Activated naive CD4-positive, alpha-beta T cell treated with anti-CD3 and anti-CD28 coated beads, Interleukin-2, amount 50 U/mL, for 16 hours (primary cell): ENCODE results near the gene TRIP4.
"Not testable (repeated sequence)": the region's sequence is repeated elsewhere in the genome, so short reads cannot be mapped to it uniquely, and the experiment has no call there.

Source experiments
- DNase-seq: peaks from one replicate; pipeline ENCODE4 v3.0.0-alpha.2; 2020

The TRIP4 gene

GRCh38 chr15:64383760-64384159, 3.9 kb upstream of the TRIP4 start:
- no peak for DNase-seq

- DNase-seq = no peak
Observed at GRCh38 chr15:64386291-64386690, 1.3 kb upstream of the TRIP4 start.

DNA sequence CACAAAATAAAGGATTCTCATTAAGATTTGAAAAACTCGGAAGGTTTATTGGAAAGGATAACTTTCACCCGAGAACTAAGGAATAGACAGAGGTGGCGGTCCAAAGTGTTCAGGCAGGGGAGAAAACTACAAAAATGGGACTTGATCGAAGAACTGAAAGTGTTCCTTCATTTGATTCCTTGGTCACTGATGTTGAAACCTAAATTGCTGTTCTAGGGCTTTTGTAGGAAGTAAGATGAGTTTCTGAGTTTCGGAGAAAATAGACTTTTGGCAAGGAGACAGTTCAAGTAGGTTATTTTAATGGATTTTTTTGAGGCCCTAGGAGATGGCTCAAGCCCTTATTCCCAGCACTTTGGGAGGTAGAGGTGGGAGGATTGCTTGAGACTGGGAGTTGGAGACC, 1.4 kb downstream of the TRIP4 start:
- no peak for DNase-seq

- DNase-seq = not testable (repeated sequence)
Observed at GRCh38 chr15:64392471-64392870, 4.8 kb downstream of the TRIP4 start.

DNA sequence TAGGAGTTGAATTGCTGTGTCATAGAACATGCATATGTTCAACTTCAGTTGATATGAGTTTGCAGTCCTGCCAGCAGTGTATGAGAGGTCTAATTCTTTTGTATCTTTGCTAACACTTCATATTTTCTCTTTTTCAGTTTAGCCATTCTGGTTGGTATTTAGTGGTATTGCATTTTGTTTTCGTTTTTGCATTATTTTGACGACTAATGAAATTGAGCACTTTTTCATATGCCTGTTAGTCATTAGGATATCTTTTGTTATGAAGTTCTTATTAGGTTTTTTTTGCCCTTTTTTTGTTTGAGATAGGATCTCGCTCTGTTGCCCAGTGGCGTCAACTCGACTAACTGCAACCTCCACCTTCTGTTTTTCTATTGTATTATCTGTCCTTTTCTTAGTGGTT, 9.2 kb downstream of the TRIP4 start:
- DNase-seq = no peak

DNA sequence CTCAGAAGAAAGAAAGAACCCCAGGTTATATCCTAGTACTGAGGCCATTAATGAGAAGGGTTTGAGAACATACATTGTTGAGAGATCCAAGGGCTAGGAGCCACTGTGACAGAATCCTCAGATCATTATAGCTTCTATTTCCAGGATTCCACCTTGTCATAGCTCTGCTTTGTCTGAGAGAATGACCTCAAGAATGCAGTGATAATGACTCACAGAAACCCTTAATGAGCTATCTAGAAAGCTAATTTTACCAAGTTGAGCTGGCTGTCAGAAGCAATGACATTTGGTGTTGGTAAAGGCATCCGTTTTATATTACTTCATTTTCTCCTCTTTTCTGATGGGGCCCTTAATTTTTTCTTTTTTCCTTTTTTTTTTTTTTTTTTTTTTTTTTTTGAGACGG, 10.9 kb downstream of the TRIP4 start:
- DNase-seq = no peak

DNA sequence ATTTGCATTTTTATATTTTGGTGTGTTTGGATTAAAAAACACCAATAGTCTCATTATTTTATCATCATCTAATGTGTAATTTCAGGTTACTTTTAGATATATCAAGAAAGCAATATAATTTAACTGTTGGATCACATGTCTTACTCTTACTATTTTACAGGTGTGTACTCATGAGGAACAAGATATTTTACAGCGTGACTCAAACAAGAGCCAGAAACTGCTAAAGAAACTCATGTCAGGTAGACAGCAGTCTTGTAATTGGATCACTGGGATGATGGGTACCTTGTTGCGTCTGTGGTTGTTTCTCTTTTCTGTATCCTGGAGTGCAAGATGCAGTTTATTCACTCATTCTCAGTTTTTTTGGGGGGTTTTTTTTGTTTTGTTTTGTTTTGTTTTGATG, 12.9 kb downstream of the TRIP4 start:
- DNase-seq = no peak

DNA sequence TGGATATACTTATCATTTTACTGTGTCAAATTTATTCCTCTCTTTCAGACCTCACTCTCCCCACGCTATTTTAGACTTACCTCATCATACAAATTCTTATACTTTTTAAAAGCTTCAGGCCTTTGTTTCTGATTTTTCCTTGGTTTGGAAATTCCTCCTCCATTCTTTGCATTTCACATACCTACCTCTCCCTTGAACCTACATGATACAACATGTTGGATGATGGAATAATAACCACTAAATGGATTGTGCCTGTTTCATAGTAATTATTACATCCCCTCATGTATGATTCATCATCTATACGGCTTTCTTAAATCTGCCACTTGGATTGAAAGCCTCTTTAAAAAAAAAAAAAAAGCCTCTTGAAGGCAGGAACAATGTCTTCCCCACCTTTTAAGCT, 24.6 kb downstream of the TRIP4 start:
- no peak for DNase-seq

DNA sequence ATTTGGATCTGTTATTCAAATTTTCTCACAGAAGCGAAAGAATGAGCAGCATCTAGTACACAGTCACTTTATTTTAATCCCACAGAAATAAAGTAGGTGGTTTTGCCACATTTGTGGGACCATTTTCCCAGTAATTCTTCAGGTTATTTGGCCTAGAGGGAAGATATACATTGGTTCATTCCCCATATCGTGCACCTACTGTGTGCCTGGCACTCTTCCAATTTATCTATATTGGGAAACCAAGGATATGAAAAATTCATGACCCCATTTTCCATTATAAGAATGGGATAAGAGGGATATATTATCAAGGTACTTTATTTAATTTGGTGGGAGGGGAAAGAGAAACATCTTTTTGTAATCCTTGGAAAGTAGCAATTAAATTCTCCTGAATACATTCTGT, 35.1 kb downstream of the TRIP4 start:
- no peak for DNase-seq

DNA sequence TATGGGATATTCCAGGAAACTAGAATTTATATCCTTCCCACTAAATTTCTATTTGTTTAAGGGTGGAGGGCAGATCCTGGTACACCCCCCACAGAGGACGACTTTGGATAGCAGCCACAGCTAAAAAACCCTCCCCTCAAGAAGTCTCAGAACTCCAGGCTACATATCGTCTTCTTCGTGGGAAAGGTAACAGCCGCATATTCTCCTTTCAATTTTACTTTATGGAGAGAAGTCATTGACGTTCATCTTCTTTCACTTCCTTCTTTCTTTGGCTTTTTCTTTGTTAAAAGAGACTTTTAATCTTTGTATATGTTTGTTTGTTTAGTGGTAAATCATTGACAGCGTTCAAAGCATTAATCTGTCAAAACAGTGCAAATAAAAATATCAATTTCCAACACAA, 36.3 kb downstream of the TRIP4 start:
- DNase-seq = no peak

DNA sequence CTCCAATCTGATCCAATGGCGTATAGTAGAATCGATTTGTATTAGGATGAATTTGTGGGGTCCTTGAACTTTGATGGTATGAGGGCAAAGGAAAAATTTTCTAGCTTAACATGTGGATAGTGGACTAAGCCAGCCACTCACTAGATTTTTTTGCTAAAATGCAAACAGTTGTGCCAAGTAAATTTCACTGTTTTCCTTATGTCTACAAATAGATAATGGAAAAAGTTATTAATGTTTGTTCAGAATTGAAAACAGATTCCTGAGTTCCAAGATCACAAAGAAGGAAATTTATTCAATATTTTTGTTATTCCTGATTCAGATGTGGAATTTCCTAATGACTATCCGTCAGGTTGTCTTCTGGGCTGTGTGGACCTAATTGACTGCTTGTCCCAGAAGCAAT, 37.6 kb downstream of the TRIP4 start:
- DNase-seq = no peak

- no peak for DNase-seq
Observed at GRCh38 chr15:64426845-64427465, 39.3 kb downstream of the TRIP4 start.

DNA sequence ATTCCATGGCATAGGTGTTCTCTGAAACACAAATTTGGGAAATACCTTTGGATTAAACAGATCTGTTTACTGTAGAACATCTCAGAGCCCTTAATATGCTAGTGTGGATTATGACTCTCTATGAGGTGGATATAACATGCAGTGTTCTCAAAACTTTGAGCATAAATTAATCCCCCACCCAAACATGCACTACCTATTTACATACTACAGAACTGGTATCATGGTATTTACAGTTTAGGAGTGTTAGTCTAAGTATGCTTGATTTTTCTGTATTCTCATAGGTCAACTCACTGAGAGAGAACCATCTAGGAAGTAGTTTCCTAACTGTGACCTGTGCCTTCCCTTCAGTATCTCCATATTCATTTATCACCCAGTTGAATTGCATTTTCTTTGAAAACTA, 41.8 kb downstream of the TRIP4 start:
- DNase-seq = no peak

DNA sequence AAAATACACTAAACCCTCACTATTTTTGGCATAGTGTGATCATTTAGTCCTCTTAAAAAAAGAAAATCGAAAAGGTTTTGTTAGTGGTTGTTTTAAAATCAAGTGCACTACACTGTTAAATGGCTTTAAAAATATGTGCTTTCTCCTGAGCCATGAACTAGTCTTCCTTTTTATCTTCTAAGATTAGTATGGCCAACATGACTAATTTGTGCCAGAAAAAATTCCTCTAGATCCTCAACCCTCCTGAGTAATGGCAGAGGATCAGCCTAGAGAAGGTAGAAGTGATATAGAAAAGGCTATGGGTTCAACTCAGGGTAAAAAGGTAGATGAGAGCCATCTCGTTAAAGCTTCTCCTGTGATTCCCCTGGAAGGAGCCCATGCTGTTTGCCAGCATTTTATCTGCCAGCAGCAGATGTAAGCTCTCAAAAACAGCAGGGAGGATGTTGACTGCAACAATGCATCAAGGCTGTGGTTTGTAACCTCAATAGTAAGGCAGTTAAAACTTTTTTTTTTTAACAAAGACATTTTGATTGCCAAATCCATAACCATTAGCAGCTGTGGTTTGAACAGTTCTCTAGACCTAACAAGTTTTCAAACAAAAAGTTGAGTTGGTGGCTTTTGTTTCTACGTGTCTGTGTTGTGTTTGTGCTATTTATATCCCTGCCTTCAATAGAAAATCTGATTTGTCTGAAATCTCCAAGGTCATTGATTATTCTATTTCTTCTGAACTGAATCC, 42.5 kb downstream of the TRIP4 start:
- DNase-seq = no peak

GRCh38 chr15:64437982-64438381, 50.3 kb downstream of the TRIP4 start:
- DNase-seq = no peak

GRCh38 chr15:64438653-64439447, 51.2 kb downstream of the TRIP4 start:
- no peak for DNase-seq

- DNase-seq = no peak
Observed at GRCh38 chr15:64441852-64442251, 54.2 kb downstream of the TRIP4 start.

DNA sequence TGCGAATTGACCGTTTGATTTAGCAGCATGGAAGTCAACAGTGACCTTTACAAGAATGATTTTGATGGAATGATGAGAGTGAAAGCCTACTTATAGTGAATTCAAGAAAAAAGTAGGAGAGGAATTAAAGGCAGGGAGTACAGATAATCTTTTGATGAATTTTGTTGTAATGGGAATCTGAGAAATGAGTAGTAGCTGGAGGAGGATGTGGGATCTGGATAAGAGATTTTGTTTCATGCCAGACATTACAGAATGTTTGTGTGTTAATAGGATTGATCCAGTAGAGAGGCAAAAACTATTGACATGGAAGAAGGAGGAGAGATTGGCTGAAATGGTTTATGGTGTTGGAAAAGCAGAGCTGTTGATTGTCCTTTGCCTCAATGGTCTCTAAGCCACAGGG, 55.4 kb downstream of the TRIP4 start:
- no peak for DNase-seq

- no peak for DNase-seq
Observed at GRCh38 chr15:64443747-64444621, 56.3 kb downstream of the TRIP4 start.

GRCh38 chr15:64444836-64445235, 57.2 kb downstream of the TRIP4 start:
- no peak for DNase-seq

DNA sequence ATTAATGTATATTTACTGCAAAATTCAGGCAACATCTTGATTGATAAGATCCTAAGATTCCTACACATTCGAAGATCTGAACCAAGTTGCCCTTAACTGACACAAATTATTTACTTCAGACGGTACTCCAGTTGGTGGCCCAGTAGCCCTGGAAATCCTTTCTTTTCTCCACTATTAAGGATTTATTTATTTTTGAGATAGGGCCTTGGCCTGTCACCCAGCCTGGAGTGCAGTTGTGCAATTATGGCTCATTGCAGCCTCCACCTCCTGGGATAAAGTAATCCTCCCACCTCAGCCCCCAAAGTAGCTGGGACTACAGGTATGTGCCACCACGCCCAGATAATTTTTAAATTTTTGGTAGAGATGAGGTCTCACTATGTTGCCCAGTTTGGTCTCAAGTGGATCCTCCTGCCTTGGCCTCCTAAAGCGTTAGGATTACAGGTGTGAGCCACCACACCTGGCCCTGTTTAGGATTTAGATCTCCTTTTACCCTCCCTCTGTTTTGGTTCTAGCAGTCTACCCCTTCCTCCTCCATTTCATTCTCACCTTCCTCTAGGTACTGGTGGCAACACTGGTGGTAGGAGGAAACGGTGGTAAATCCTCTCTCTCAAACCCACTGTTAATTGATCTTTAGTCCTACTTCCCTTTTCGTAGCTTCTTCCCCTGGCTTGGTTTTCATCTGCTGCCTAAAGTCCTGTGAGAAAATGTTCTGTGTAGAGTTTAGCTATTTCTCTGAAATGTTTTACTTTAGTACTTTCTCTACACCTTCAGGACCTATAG, 60.1 kb downstream of the TRIP4 start:
- DNase-seq = no peak

DNA sequence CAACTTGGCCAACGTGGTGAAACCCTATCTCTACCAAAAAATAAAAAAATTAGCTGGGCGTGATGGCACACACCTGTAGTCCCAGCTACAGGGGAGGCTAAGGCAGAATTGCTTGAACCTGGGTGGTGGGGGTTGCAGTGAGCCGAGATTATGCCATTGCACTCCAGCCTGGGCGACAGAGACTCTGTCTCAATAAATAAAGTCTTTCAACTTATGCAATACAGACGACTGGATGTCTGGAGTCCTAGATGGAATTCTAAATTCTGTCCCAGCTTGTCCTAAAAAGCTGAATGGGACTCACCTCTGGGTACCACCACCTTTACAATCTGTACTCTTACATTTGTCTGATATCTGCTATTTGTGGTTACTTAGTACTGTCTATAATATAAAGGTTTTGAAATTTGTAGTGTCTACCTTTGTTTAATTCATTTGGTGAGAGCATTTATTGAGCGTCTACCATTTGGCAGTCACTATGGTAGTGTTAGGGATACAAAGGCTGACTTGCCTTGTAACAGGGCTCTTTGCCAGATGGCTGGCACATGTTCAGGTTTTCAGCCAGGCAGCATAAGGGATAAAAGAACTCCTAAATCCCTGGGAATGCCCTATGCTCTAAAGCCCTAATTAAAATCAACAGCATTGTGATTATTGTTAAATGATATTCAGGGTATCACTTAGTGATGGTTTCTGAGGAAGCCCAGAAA, 65.5 kb downstream of the TRIP4 start:
- no peak for DNase-seq
